ENCODE measurements around the gene DPM2. TPM values are rescaled to one million over a fixed set of nuclear protein-coding genes. Genes with fewer than 3 reads are reported as not detected.

Gene DPM2
- total and polyA plus RNA-seq, 7 experiments from 2014 or later: 29.1 to 84.4 (median 39.5) TPM

GRCh38 chr9:127934986-127935385 is 2.7 kb downstream of the DPM2 start:
- Mint-ChIP-seq H3K4me3 (peak overlapping the region in 7 of 10 donors; percentile 43 to 90 (median 57)), H3K27me3 (peaks cover 0 to 5% (median 0%) of the 10 kb centered on the region in 5 donors), H3K4me1 (peaks cover 42 to 64% (median 54%) of the 10 kb centered on the region in 7 donors), H3K27ac (peak overlapping the region in 8 of 9 donors; percentile 4 to 99 (median 77)), H3K9me3 (peaks cover 0 to 43% (median 0%) of the 10 kb centered on the region in 11 donors), H3K36me3 (peaks cover 0 to 14% (median 4%) of the 10 kb centered on the region in 5 donors)
- ChIA-PET POLR2A (interaction anchor here (1.2 to 1.6 kb wide), 2 partner anchors 9 to 100 kb away, joined by 3 to 5 read pairs; no protein-coding TSS in a partner anchor), CTCF (interaction anchor here (1.3 kb wide), 1 partner anchor 13 kb away, joined by 3 read pairs; no protein-coding TSS in a partner anchor)
- ATAC-seq (no peak), DNase-seq (no peak)
- peaks cover 39 to 40% of the 10 kb centered on the region in 2 donors for H3K4me1 ChIP-seq (ENCODE audit: control insufficient read depth in 2 of 2, insufficient read depth in 2 of 2, low read length in 2 of 2)
- no peaks in the 10 kb centered on the region for H3K9me3 ChIP-seq (ENCODE audit: control insufficient read depth in 2 of 3, low read length in 3 of 3)
- no peak overlapping the region for H3K4me3 ChIP-seq (ENCODE audit: low read length)
- H3K27me3 ChIP-seq (ENCODE audit: control insufficient read depth in 2 of 2, insufficient read depth in 2 of 2, low read length in 2 of 2): no peaks in the 10 kb centered on the region
- H3K27ac ChIP-seq (ENCODE audit: low read depth, low read length): no peak overlapping the region
- intact Hi-C loops (cut with micrococcal nuclease): loop anchor here in 1 of 2 donors (5.0 kb wide), 1 partner anchor 192 kb away; the partner anchor contains the start of gene PTGES2
- H3K36me3 ChIP-seq (ENCODE audit: control insufficient read depth in 2 of 3, insufficient read depth in 3 of 3, low read length in 3 of 3): peaks cover 0 to 11% (median 3%) of the 10 kb centered on the region in 3 experiments

GRCh38 chr9:127934248-127934647 is 3.4 kb downstream of the DPM2 start:
- no peaks in the 10 kb centered on the region for H3K9me3 ChIP-seq (ENCODE audit: control insufficient read depth in 2 of 3, low read length in 3 of 3)
- peaks cover 0 to 14% (median 4%) of the 10 kb centered on the region in 5 donors for H3K36me3 Mint-ChIP-seq
- H3K4me3 Mint-ChIP-seq: peak overlapping the region in 7 of 10 donors; percentile 27 to 53 (median 36)
- H3K4me3 ChIP-seq (ENCODE audit: low read length): no peak overlapping the region
- ATAC-seq (no peak), DNase-seq (no peak)
- intact Hi-C loops (cut with micrococcal nuclease): no loop called here
- H3K27me3 Mint-ChIP-seq: peaks cover 0 to 11% (median 0%) of the 10 kb centered on the region in 5 donors
- no peak overlapping the region for H3K27ac ChIP-seq (ENCODE audit: low read depth, low read length)
- H3K27ac Mint-ChIP-seq: peak overlapping the region in 8 of 9 donors; percentile 14 to 99 (median 76)
- H3K9me3 Mint-ChIP-seq: peaks cover 0 to 45% (median 0%) of the 10 kb centered on the region in 11 donors
- ChIA-PET POLR2A (interaction anchor here (1.6 kb wide), 1 partner anchor 8 kb away, joined by 5 read pairs; no protein-coding TSS in a partner anchor), CTCF (no interaction called here)
- peaks cover 42 to 71% (median 61%) of the 10 kb centered on the region in 7 donors for H3K4me1 Mint-ChIP-seq
- H3K4me1 ChIP-seq (ENCODE audit: control insufficient read depth in 2 of 2, insufficient read depth in 2 of 2, low read length in 2 of 2): peaks cover 39 to 41% of the 10 kb centered on the region in 2 donors
- H3K27me3 ChIP-seq (ENCODE audit: control insufficient read depth in 2 of 2, insufficient read depth in 2 of 2, low read length in 2 of 2): no peaks in the 10 kb centered on the region
- peaks cover 0 to 7% (median 3%) of the 10 kb centered on the region in 3 experiments for H3K36me3 ChIP-seq (ENCODE audit: control insufficient read depth in 2 of 3, insufficient read depth in 3 of 3, low read length in 3 of 3)

- Mint-ChIP-seq H3K27ac (peak overlapping the region; percentile 51 to 93 (median 76)), H3K9me3 (peaks cover 0 to 42% (median 0%) of the 10 kb centered on the region in 11 donors), H3K4me1 (peaks cover 25 to 57% (median 52%) of the 10 kb centered on the region in 7 donors), H3K4me3 (peak overlapping the region; percentile 66 to 85 (median 78)), H3K27me3 (peaks cover 0 to 15% (median 0%) of the 10 kb centered on the region in 5 donors), H3K36me3 (peaks cover 0 to 11% (median 0%) of the 10 kb centered on the region in 5 donors)
- peaks cover 0 to 7% (median 3%) of the 10 kb centered on the region in 3 experiments for H3K36me3 ChIP-seq (ENCODE audit: control insufficient read depth in 2 of 3, insufficient read depth in 3 of 3, low read length in 3 of 3)
- no peaks in the 10 kb centered on the region for H3K9me3 ChIP-seq (ENCODE audit: control insufficient read depth in 2 of 3, low read length in 3 of 3)
- peak; percentile 28 for ATAC-seq
- POLR2A ChIA-PET: interaction anchor here (0.8 to 1.1 kb wide), 3 partner anchors 10 to 103 kb away, joined by 3 read pairs; no protein-coding TSS in a partner anchor
- intact Hi-C loops (cut with micrococcal nuclease): no loop called here
- CTCF ChIA-PET: no interaction called here
- H3K4me1 ChIP-seq (ENCODE audit: control insufficient read depth in 2 of 2, insufficient read depth in 2 of 2, low read length in 2 of 2): peaks cover 29 to 35% of the 10 kb centered on the region in 2 donors
- no peaks in the 10 kb centered on the region for H3K27me3 ChIP-seq (ENCODE audit: control insufficient read depth in 2 of 2, insufficient read depth in 2 of 2, low read length in 2 of 2)
- peak overlapping the region; percentile 70 for H3K4me3 ChIP-seq (ENCODE audit: low read length)
- peak overlapping the region; percentile 6 for H3K27ac ChIP-seq (ENCODE audit: low read depth, low read length)
- no peak for DNase-seq
Measured at GRCh38 chr9:127931092-127931881, 6.4 kb downstream of the DPM2 start.

DNA sequence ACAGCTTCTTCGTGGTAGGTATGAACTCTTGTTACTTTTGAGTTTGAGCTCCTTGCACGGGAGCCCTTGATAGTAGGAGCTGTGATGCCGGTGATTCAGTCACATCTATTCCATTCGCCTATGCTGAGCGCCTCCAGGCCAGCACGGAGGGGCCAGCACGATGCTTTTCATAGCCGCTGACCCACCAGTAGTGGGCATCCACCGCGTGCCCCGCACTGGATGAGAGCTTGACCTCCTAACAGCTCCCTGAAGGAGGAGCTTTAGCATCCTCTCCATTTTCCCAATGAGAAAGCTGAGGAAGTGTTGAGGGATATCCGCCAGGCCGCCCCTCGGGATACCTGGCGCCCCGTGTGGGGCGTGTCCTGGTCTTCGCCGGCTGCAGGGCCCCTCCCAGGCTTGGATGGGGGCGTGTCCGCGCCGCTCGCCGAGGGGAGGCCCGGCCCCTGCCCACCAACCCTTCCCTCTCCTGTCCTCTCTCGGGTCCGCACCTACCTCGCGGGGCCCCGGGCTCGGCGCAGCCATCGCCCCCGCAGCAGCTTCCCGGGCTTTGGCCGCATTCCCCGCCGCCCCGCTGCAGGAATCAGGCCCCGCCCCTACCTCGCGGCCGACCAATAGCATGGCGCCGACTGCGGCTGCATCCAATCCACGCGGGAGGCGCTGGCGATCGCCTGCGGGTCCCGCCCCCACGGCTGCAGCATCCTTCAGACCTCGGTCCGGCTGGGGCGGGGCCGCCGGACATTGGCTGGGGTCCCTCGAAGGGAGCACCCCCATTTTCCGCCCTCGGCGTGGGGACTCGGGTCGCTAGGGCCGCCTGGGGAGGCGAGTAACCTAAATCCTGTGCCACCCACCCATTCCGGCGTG is 7.2 kb downstream of the DPM2 start, which contains the start of gene PIP5KL1:
PIP5KL1 (minus strand) TSS at position 547 of the 861 bp plus-strand sequence; CDS start at position 522, 25 bp downstream.
- CTCF ChIA-PET: interaction anchor here (0.6 to 1.0 kb wide), 8 partner anchors 9 to 195 kb away, joined by 3 to 5 read pairs (median 3); no protein-coding TSS in a partner anchor
- H3K4me1 ChIP-seq (ENCODE audit: control insufficient read depth in 2 of 2, insufficient read depth in 2 of 2, low read length in 2 of 2): peaks cover 21 to 30% of the 10 kb centered on the region in 2 donors
- POLR2A ChIA-PET: interaction anchor here (0.7 to 3.1 kb wide), 10 partner anchors 8 to 137 kb away, joined by 3 to 14 read pairs (median 4); partner anchors contain the start of genes DPM2 and NAIF1
- no peaks in the 10 kb centered on the region for H3K27me3 ChIP-seq (ENCODE audit: control insufficient read depth in 2 of 2, insufficient read depth in 2 of 2, low read length in 2 of 2)
- Mint-ChIP-seq H3K27me3 (peaks cover 0 to 23% (median 0%) of the 10 kb centered on the region in 5 donors), H3K36me3 (peaks cover 0 to 5% (median 0%) of the 10 kb centered on the region in 5 donors), H3K4me3 (peak within 1 kb of the TSS; percentile 66 to 85 (median 78)), H3K27ac (peak within 1 kb of the TSS; percentile 51 to 93 (median 76)), H3K9me3 (peaks cover 0 to 39% (median 0%) of the 10 kb centered on the region in 11 donors), H3K4me1 (peaks cover 17 to 48% (median 43%) of the 10 kb centered on the region in 7 donors)
- no peaks in the 10 kb centered on the region for H3K9me3 ChIP-seq (ENCODE audit: control insufficient read depth in 2 of 3, low read length in 3 of 3)
- DNase-seq (peak; percentile 48 to 86 (median 70)), ATAC-seq (peak; percentile 82)
- peak within 1 kb of the TSS; percentile 6 for H3K27ac ChIP-seq (ENCODE audit: low read depth, low read length)
- peak within 1 kb of the TSS; percentile 70 for H3K4me3 ChIP-seq (ENCODE audit: low read length)
- H3K36me3 ChIP-seq (ENCODE audit: control insufficient read depth in 2 of 3, insufficient read depth in 3 of 3, low read length in 3 of 3): peaks cover 0 to 7% (median 0%) of the 10 kb centered on the region in 3 experiments
- intact Hi-C loops (cut with micrococcal nuclease): loop anchor here (1.0 kb wide), 2 partner anchors 13 to 14 kb away; partner anchors contain the start of gene ST6GALNAC4 (in 1 of the 2)

- ATAC-seq (no peak), DNase-seq (no peak)
- Histone ChIP-seq H3K36me3 (ENCODE audit: control insufficient read depth in 2 of 3, insufficient read depth in 3 of 3, low read length in 3 of 3) (peaks cover 0 to under 1% (median 0%) of the 10 kb centered on the region in 3 experiments), H3K27me3 (ENCODE audit: control insufficient read depth in 2 of 2, insufficient read depth in 2 of 2, low read length in 2 of 2) (no peaks in the 10 kb centered on the region), H3K4me3 (ENCODE audit: low read length) (no peak overlapping the region), H3K9me3 (ENCODE audit: control insufficient read depth in 2 of 3, low read length in 3 of 3) (no peaks in the 10 kb centered on the region), H3K4me1 (ENCODE audit: control insufficient read depth in 2 of 2, insufficient read depth in 2 of 2, low read length in 2 of 2) (peaks cover 20 to 30% of the 10 kb centered on the region in 2 donors), H3K27ac (ENCODE audit: low read depth, low read length) (no peak overlapping the region)
- intact Hi-C loops (cut with micrococcal nuclease): no loop called here
- Mint-ChIP-seq H3K4me3 (peak overlapping the region; percentile 52 to 85 (median 76)), H3K9me3 (peaks cover 0 to 38% (median 0%) of the 10 kb centered on the region in 11 donors), H3K4me1 (peaks cover 13 to 40% (median 38%) of the 10 kb centered on the region in 7 donors), H3K27ac (peak overlapping the region in 7 of 9 donors; percentile 4 to 81 (median 48)), H3K27me3 (peaks cover 0 to 30% (median 0%) of the 10 kb centered on the region in 5 donors), H3K36me3 (peaks cover 0 to 5% (median 0%) of the 10 kb centered on the region in 5 donors)
- CTCF ChIA-PET: interaction anchor here (0.6 to 1.0 kb wide), 6 partner anchors 9 to 187 kb away, joined by 3 to 5 read pairs (median 3); no protein-coding TSS in a partner anchor
- POLR2A ChIA-PET: interaction anchor here (0.7 to 3.1 kb wide), 9 partner anchors 9 to 138 kb away, joined by 3 to 14 read pairs (median 4); partner anchors contain the start of genes DPM2 and NAIF1
Measured at GRCh38 chr9:127929625-127929979, 8.1 kb downstream of the DPM2 start.
